ENCODE measurements around the gene C16orf92.

DNA sequence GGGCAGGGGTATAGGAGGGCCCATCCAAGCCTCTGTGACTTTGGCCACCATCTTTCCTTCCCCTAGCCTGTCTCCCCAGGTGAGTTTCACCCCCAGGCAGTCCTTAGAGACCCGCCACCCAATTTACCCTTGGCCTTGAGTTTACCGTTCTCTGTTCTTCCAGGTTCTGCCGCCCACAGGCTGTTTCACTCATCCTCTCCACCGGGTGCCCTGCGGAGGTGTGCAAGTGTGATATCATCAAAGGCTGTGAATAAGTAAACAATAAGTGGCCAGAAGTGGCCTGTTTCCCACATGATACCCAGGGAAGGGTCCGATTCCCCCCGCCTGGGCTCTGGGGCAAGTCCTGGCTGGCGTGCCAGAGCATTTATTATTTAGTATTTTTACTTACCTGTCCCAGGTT, 23.2 kb downstream of the C16orf92 start:
- TF ChIP-seq, protein P1, sequence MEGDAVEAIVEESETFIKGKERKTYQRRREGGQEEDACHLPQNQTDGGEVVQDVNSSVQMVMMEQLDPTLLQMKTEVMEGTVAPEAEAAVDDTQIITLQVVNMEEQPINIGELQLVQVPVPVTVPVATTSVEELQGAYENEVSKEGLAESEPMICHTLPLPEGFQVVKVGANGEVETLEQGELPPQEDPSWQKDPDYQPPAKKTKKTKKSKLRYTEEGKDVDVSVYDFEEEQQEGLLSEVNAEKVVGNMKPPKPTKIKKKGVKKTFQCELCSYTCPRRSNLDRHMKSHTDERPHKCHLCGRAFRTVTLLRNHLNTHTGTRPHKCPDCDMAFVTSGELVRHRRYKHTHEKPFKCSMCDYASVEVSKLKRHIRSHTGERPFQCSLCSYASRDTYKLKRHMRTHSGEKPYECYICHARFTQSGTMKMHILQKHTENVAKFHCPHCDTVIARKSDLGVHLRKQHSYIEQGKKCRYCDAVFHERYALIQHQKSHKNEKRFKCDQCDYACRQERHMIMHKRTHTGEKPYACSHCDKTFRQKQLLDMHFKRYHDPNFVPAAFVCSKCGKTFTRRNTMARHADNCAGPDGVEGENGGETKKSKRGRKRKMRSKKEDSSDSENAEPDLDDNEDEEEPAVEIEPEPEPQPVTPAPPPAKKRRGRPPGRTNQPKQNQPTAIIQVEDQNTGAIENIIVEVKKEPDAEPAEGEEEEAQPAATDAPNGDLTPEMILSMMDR (conservative IDR thresholded peaks at IDR 0.05; ENCODE audit: low read depth, low read length): no peak
- TF ChIP-seq EZH2 (IDR thresholded peaks at IDR 0.05; ENCODE audit: borderline replicate concordance, low read depth, low read length, poor library complexity, severe bottlenecking): no peak

Data from A673 (cell line).